Measurements from ENCODE around the gene OR2M3. TPM values are rescaled to one million over a fixed set of nuclear protein-coding genes. Genes with fewer than 3 reads are reported as not detected.

The OR2M3 gene
- total and polyA plus RNA-seq, 12 donors, result 0.03 to 0.04 TPM; not detected in 10

DNA sequence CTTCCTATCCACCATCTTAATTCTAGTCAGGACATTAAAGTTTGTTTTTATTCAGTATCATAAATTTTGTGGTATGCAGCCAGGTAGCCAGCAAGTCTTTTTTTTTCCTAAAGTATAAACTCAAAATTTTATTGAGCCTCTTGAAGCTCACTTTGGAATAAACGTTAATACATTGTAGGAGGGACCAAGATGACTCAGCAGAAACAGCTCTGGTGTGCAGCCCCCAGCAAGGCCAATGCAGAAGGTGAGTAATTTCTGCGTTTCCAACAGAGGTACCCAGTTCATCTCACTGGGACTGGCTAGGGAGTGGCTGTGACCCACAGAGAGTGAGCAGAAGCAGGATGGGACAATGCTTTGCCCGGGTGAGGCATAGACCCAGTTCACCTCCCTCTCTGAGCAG is 9.7 kb upstream of the OR2M3 start:
- WGBS, 4 donors, result 58 to 67% (median 59%) methylated on average over 3 of the region's 3 CpGs
- no peak for TF ChIP-seq POLR2A (IDR thresholded peaks at IDR 0.05)
- Histone ChIP-seq H3K4me1 (replicated peaks in 1 of 2) (no peaks in the 10 kb centered on the region), H3K27me3 (no peaks in the 10 kb centered on the region), H3K27ac (no peak overlapping the region), H3K9me3 (replicated peaks in 1 of 3) (no peaks in the 10 kb centered on the region), H3K36me3 (replicated peaks in 1 of 2) (no peaks in the 10 kb centered on the region), H3K4me3 (no peak overlapping the region)
- intact Hi-C loops (cut with DNase I), result no loop called here
- DNase-seq, result no peak

DNA sequence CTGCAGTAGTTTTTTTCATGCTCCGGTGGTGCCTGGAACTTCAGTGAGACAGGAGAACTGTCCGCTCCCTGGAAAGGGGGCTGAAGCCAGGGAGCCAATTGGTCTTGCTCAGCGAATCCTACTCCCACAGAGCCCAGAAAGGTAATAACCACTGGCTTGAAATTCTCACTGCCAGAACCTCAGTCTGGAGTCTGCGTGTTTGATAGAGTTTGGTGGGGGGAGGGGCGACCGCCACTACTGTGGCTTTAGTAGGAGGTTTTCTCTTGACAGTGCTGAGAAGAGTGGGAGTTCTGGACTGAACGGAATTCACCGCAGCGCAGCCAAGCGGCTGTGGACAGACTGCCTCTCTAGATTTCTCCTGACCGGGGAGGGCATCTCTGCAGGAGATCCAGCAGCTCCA is 8.0 kb upstream of the OR2M3 start:
- no peaks in the 10 kb centered on the region for H3K36me3 ChIP-seq (replicated peaks in 1 of 2)
- H3K27me3 ChIP-seq, result no peaks in the 10 kb centered on the region
- H3K27ac ChIP-seq, result no peak overlapping the region
- DNase-seq, result no peak
- 21 to 44% (median 36%) methylated on average over 3 to 11 of the region's 11 CpGs for WGBS, 4 donors
- TF ChIP-seq, protein P1, sequence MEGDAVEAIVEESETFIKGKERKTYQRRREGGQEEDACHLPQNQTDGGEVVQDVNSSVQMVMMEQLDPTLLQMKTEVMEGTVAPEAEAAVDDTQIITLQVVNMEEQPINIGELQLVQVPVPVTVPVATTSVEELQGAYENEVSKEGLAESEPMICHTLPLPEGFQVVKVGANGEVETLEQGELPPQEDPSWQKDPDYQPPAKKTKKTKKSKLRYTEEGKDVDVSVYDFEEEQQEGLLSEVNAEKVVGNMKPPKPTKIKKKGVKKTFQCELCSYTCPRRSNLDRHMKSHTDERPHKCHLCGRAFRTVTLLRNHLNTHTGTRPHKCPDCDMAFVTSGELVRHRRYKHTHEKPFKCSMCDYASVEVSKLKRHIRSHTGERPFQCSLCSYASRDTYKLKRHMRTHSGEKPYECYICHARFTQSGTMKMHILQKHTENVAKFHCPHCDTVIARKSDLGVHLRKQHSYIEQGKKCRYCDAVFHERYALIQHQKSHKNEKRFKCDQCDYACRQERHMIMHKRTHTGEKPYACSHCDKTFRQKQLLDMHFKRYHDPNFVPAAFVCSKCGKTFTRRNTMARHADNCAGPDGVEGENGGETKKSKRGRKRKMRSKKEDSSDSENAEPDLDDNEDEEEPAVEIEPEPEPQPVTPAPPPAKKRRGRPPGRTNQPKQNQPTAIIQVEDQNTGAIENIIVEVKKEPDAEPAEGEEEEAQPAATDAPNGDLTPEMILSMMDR (IDR thresholded peaks at IDR 0.05), result no peak
- no peak for TF ChIP-seq POLR2A (IDR thresholded peaks at IDR 0.05)
- no peaks in the 10 kb centered on the region for H3K4me1 ChIP-seq (replicated peaks in 1 of 2)
- H3K9me3 ChIP-seq (replicated peaks in 1 of 3), result no peaks in the 10 kb centered on the region
- no peak overlapping the region for H3K4me3 ChIP-seq
- intact Hi-C loops (cut with DNase I), result no loop called here

DNA sequence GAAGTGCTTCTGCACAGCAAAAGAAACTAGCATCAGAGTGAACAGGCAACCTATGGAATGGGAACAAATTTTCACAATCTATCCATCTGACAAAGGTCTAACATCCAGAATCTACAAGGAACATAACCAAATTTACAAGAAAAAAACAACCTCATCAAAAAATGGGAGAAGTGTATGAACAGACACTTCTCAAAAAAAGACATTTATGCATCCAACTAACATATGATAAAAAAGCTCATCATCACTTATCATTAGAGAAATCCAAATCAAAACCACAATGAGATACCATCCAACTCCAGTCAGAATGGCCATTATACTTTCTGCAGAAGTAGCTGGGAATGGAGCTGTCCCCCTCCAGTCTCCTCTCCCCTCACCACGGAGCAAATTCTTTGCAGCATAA is 2.9 kb upstream of the OR2M3 start:
- 31 to 53% (median 50%) methylated on average over 1 of the region's 1 CpG for whole genome bisulfite sequencing, 4 donors
- H3K27ac ChIP-seq, result no peak overlapping the region
- intact Hi-C loops (cut with DNase I), result no loop called here
- H3K4me3 ChIP-seq, result no peak overlapping the region
- no peak for DNase-seq
- no peaks in the 10 kb centered on the region for H3K27me3 ChIP-seq
- no peaks in the 10 kb centered on the region for H3K36me3 ChIP-seq (replicated peaks in 1 of 2)
- no peaks in the 10 kb centered on the region for H3K4me1 ChIP-seq (replicated peaks in 1 of 2)
- TF ChIP-seq POLR2A (IDR thresholded peaks at IDR 0.05), result no peak
- TF ChIP-seq, protein P1 (IDR thresholded peaks at IDR 0.05), result no peak
- no peaks in the 10 kb centered on the region for H3K9me3 ChIP-seq (replicated peaks in 1 of 3)

DNA sequence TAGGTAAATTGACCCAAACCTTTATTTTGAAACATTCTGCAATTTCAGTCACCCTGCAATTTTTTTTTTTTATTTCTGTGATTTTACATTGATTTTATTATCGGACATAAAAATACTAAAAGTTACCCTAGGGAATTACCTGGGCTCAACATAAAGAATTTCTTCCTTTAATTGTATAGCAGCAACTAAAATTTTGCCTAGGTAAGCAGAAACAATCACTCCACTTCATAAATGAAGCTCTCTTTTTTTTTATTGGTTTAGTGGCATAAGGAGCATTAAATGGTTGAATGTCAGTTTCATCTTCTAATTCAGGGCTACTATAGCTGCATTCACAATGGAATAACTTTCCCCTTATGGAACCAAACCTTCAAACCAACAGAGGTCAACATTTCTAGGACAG is 18.8 kb downstream of the OR2M3 start:
- Histone ChIP-seq H3K4me1 (replicated peaks in 1 of 2) (no peaks in the 10 kb centered on the region), H3K27ac (no peak overlapping the region), H3K36me3 (replicated peaks in 1 of 2) (no peaks in the 10 kb centered on the region), H3K4me3 (no peak overlapping the region), H3K27me3 (no peaks in the 10 kb centered on the region), H3K9me3 (replicated peaks in 1 of 3) (no peaks in the 10 kb centered on the region)
- DNase-seq, result no peak
- intact Hi-C loops (cut with DNase I), result no loop called here
- TF ChIP-seq, protein P1 (IDR thresholded peaks at IDR 0.05), result no peak
- no peak for TF ChIP-seq POLR2A (IDR thresholded peaks at IDR 0.05)
- WGBS, 4 donors, result 82 to 95% (median 89%) methylated on average over 1 of the region's 1 CpG

DNA sequence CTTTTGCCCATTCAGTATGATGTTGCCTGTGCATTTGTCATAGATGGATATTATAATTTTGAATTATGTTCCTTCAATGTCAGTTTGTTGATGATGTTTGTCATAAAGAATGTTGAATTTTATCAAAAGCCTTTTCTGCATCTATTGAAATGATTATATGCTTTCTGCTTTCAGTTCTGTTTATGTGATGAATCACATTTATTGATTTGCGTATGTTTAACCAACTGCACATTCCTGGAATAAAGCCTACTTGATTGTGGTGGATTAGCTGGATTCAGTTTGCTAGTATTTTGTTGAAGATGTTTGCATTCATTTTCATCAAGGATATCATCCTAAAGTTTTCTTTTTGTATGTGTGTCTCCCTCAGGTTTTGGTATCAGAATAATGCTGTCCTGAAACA is 28.5 kb downstream of the OR2M3 start:
- intact Hi-C loops (cut with DNase I), result no loop called here
- DNase-seq, result no peak
- H3K9me3 ChIP-seq (replicated peaks in 1 of 3), result no peaks in the 10 kb centered on the region
- H3K27ac ChIP-seq, result no peak overlapping the region
- TF ChIP-seq, protein P1 (IDR thresholded peaks at IDR 0.05), result no peak
- no peak for TF ChIP-seq POLR2A (IDR thresholded peaks at IDR 0.05)
- H3K36me3 ChIP-seq (replicated peaks in 1 of 2), result no peaks in the 10 kb centered on the region
- H3K4me3 ChIP-seq, result no peak overlapping the region
- no peaks in the 10 kb centered on the region for H3K4me1 ChIP-seq (replicated peaks in 1 of 2)
- no peaks in the 10 kb centered on the region for H3K27me3 ChIP-seq
- 74 to 89% (median 81%) methylated on average over 1 of the region's 1 CpG for WGBS, 4 donors
